Esophagus squamous epithelium (tissue), 5 donors: ENCODE data around the gene SLC25A51. TPM values are rescaled to one million over a fixed set of nuclear protein-coding genes. Genes with fewer than 3 reads are reported as not detected.

Source experiments
- DNase-seq: peaks from one replicate; lab custom pipeline; 2025; lab: John Stamatoyannopoulos, UW
- H3K27ac ChIP-seq, 4 donors: fragments of 200-600 bp; sonication (generic); one replicate each; pipeline ENCODE4 v1.5.1; 2016 to 2019; ENCODE audit warnings: mild to moderate bottlenecking in 1 of 4
- H3K27me3 ChIP-seq, 4 donors: fragments of 200-600 bp; sonication (generic); 1 replicate in 3 of 4; 2 replicates in 1 of 4; pipeline versions ENCODE4 v1.5.1 to v1.6.0; 2017 to 2021; ENCODE audit warnings: antibody characterized with exemption in 1 of 4
- H3K36me3 ChIP-seq, 3 donors: fragments of 200-600 bp; sonication (generic); one replicate each; pipeline ENCODE4 v1.5.1; 2016 to 2019
- H3K4me1 ChIP-seq, 3 donors: fragments of 200-600 bp; sonication (generic); one replicate each; pipeline ENCODE4 v1.5.1; 2017 to 2019
- H3K4me3 ChIP-seq, 4 donors: fragments of 200-600 bp; sonication (generic); 1 replicate in 3 of 4; 2 replicates in 1 of 4; pipeline ENCODE4 v1.5.1; 2016 to 2019; ENCODE audit warnings: mild to moderate bottlenecking in 2 of 4, moderate library complexity in 1 of 4
- H3K9me3 ChIP-seq, 3 donors: fragments of 200-600 bp; sonication (generic); one replicate each; pipeline ENCODE4 v1.5.1; 2016 to 2019
- POLR2A ChIP-seq, 4 donors: fragments of 450-650 bp; IDR thresholded peaks; one replicate each; pipeline ENCODE4 v1.6.1; 2017; ENCODE audit warnings: antibody characterized with exemption in 4 of 4, mild to moderate bottlenecking in 4 of 4, moderate library complexity in 3 of 4
- WGBS, 2 donors: methylation state at CpG; one replicate each; pipeline ENCODE4 v1.1.5; 2018; 5-methylcytosine and 5-hydroxymethylcytosine counted together
- intact Hi-C: fragments of 100-400 bp; cut with DNase I; formaldehyde crosslinking; loops from one replicate; pipeline ENCODE4 v1.15.0; 2022
- total RNA-seq, 4 donors: library from RNA; depleted of rRNA; stranded (reverse); fragments of >200 nt; gene quantifications; one replicate each; pipeline ENCODE4 v1.1.0, GENCODE V29; 2016
- TF ChIP-seq, protein P1 (sequence below), 6 experiments: fragments of 450-650 bp in 4 of 6; fragments of 200-600 bp in 2 of 6; sonication (generic) in 2 of 6; IDR thresholded peaks; one replicate each; pipeline ENCODE4 v1.5.1; 2016 to 2019; ENCODE audit warnings: antibody characterized with exemption in 6 of 6, mild to moderate bottlenecking in 4 of 6, moderate library complexity in 4 of 6
- donor health status: DM: yes; HTN: yes; CAD: no.

SLC25A51 gene
- total RNA-seq, 4 donors from 2014 or later, result 18.2 to 30.3 (median 20.3) TPM

DNA sequence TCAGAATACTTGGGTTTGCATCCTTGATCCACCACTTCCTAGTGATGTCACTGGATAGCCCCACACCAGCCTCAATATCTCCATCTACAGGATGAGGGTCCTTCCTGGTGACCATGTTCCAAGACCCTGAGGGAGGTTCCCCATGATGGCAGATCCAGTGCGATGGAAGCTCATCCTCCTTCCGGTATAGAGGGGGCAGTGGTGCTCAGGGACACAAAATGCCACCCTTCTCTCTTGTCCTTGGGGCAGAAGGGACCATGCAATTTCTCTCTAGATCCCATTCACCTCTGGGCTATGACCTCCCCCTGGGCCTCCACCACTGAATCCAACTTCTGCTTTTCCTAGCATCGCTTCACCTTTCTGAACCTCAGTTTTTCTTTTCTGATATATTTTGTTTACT lies 5.4 kb upstream of the SLC25A51 start:
- WGBS, 2 donors, result 89 to 90% methylated on average over 3 of the region's 3 CpGs
- DNase-seq, result no peak
- no peaks in the 10 kb centered on the region for H3K9me3 ChIP-seq
- no peak overlapping the region for H3K4me3 ChIP-seq
- TF ChIP-seq, protein P1, sequence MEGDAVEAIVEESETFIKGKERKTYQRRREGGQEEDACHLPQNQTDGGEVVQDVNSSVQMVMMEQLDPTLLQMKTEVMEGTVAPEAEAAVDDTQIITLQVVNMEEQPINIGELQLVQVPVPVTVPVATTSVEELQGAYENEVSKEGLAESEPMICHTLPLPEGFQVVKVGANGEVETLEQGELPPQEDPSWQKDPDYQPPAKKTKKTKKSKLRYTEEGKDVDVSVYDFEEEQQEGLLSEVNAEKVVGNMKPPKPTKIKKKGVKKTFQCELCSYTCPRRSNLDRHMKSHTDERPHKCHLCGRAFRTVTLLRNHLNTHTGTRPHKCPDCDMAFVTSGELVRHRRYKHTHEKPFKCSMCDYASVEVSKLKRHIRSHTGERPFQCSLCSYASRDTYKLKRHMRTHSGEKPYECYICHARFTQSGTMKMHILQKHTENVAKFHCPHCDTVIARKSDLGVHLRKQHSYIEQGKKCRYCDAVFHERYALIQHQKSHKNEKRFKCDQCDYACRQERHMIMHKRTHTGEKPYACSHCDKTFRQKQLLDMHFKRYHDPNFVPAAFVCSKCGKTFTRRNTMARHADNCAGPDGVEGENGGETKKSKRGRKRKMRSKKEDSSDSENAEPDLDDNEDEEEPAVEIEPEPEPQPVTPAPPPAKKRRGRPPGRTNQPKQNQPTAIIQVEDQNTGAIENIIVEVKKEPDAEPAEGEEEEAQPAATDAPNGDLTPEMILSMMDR (IDR thresholded peaks at IDR 0.05), result no peak
- TF ChIP-seq POLR2A (IDR thresholded peaks at IDR 0.05), result no peak
- intact Hi-C loops, result loop anchor here (10.0 kb wide), 1 partner anchor 315 kb away; the partner anchor contains the start of gene TOMM5
- no peaks in the 10 kb centered on the region for H3K27me3 ChIP-seq
- H3K36me3 ChIP-seq, result no peaks in the 10 kb centered on the region
- H3K27ac ChIP-seq, result no peak overlapping the region
- H3K4me1 ChIP-seq, result peaks cover 0 to 22% (median 8%) of the 10 kb centered on the region in 3 donors

GRCh38 chr9:37908698-37909186 lies 4.8 kb upstream of the SLC25A51 start:
- H3K9me3 ChIP-seq, result no peaks in the 10 kb centered on the region
- no peaks in the 10 kb centered on the region for H3K36me3 ChIP-seq
- no peak overlapping the region for H3K27ac ChIP-seq
- no peak overlapping the region for H3K4me3 ChIP-seq
- TF ChIP-seq, protein P1 (IDR thresholded peaks at IDR 0.05), result no peak
- no peak for TF ChIP-seq POLR2A (IDR thresholded peaks at IDR 0.05)
- intact Hi-C loops, result loop anchor here (10.0 kb wide), 1 partner anchor 314 kb away; the partner anchor contains the start of gene TOMM5
- H3K27me3 ChIP-seq, result no peaks in the 10 kb centered on the region
- WGBS, 2 donors, result 57 to 63% methylated on average over 3 to 4 of the region's 4 CpGs
- DNase-seq, result no peak
- peaks cover 0 to 17% (median 8%) of the 10 kb centered on the region in 3 donors for H3K4me1 ChIP-seq

- intact Hi-C loops, result loop anchor here (10.0 kb wide), 1 partner anchor 313 kb away; the partner anchor contains the start of gene TOMM5
- H3K4me1 ChIP-seq, result peaks cover under 1 to 15% (median 8%) of the 10 kb centered on the region in 3 donors
- no peak for DNase-seq
- no peak overlapping the region for H3K4me3 ChIP-seq
- no peaks in the 10 kb centered on the region for H3K9me3 ChIP-seq
- H3K27me3 ChIP-seq, result no peaks in the 10 kb centered on the region
- TF ChIP-seq, protein P1 (IDR thresholded peaks at IDR 0.05), result no peak
- WGBS, 2 donors, result 70 to 93% methylated on average over 4 of the region's 4 CpGs
- H3K36me3 ChIP-seq, result no peaks in the 10 kb centered on the region
- H3K27ac ChIP-seq, result no peak overlapping the region
Measured at GRCh38 chr9:37908283-37908682, 4.4 kb upstream of the SLC25A51 start.

DNA sequence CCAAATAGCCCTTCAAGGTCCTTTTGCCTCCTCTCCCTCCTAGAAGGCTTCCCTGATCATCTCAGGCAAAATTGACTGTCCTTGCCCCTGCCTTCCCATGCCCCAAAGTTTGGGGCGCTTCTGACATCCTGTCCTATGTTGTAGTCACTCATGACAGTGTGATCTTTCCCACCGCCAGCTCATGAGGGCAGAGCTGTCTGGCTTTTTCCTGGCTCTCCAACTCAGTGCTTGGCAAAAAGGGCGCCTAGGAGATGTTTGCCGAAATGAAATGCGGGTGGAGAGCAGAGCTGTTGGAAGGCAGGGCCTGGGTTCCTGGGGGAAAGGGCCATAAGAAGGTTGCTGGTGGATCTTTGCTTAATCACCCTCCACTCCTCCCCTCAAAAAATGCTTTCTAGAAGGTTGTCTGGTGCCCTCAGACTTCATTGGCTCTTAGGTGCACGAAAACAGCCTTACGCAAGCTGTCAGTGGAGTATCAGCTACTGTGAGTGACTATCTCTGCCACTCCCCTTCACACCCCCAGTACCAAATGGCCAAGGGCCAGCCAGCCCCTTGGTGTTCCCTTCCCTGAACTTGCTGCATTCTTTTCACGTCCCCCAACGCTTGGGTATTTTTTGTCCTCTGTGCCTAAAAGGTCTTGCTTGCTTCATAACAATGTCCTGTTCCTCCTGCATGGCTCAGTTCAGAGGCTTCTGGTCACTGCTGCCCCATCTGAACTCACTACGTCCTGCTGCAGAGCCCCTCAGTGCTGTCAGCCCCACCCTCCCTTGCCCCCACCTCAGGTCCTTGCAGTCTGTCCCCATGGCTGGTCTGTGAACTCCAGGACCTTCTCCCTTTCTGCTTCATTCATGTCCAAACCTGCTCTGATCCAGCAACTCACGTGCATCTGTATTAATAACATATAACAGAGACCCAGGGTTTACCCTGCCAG lies 2.6 kb upstream of the SLC25A51 start:
- TF ChIP-seq POLR2A (IDR thresholded peaks at IDR 0.05), result no peak
- TF ChIP-seq, protein P1 (IDR thresholded peaks at IDR 0.05), result no peak
- Histone ChIP-seq H3K27me3 (no peaks in the 10 kb centered on the region), H3K9me3 (no peaks in the 10 kb centered on the region), H3K36me3 (no peaks in the 10 kb centered on the region), H3K27ac (no peak overlapping the region), H3K4me1 (peaks cover 7 to 31% (median 15%) of the 10 kb centered on the region in 3 donors), H3K4me3 (no peak overlapping the region)
- no peak for DNase-seq
- intact Hi-C loops, result loop anchor here (10.0 kb wide), 1 partner anchor 312 kb away; the partner anchor contains the start of gene TOMM5
- WGBS, 2 donors, result 72 to 80% methylated on average over 8 to 11 of the region's 11 CpGs

GRCh38 chr9:37905776-37906175 lies 1.8 kb upstream of the SLC25A51 start:
- Histone ChIP-seq H3K27ac (no peak overlapping the region), H3K4me3 (no peak overlapping the region), H3K9me3 (no peaks in the 10 kb centered on the region), H3K4me1 (peaks cover 7 to 33% (median 15%) of the 10 kb centered on the region in 3 donors), H3K27me3 (no peaks in the 10 kb centered on the region), H3K36me3 (no peaks in the 10 kb centered on the region)
- WGBS, 2 donors, result 80 to 84% methylated on average over 4 of the region's 4 CpGs
- no peak for DNase-seq
- intact Hi-C loops, result loop anchor here (10.0 kb wide), 1 partner anchor 311 kb away; the partner anchor contains the start of gene TOMM5
- TF ChIP-seq, protein P1 (IDR thresholded peaks at IDR 0.05), result no peak
- no peak for TF ChIP-seq POLR2A (IDR thresholded peaks at IDR 0.05)
